GM21390 (cell line): ENCODE data around the gene WNT2.
"Not testable (repeated sequence)": the region's sequence is repeated elsewhere in the genome, so short reads cannot be mapped to it uniquely, and the experiment has no call there.

Experiments used
- ATAC-seq: cut with Tn5 transposase; IDR thresholded peaks from one replicate; pipeline ENCODE4 v1.9.1; 2021; ENCODE audit not compliant: unreplicated experiment

Gene WNT2

GRCh38 chr7:117269886-117270285, 53.0 kb downstream of the WNT2 start:
- no peak for ATAC-seq

- ATAC-seq = no peak
These were observed 53.4 kb downstream of the WNT2 start for GRCh38 chr7:117269417-117269816.

- ATAC-seq = no peak
These were observed 58.1 kb downstream of the WNT2 start for GRCh38 chr7:117264716-117265115.

- no peak for ATAC-seq
These were observed 60.3 kb downstream of the WNT2 start for GRCh38 chr7:117262546-117262945.

- no peak for ATAC-seq
These were observed 63.2 kb downstream of the WNT2 start for GRCh38 chr7:117259615-117260014.

GRCh38 chr7:117251687-117252086, 71.2 kb downstream of the WNT2 start:
- peak; percentile 66 for ATAC-seq

- no peak for ATAC-seq
These were observed 72.1 kb downstream of the WNT2 start for GRCh38 chr7:117250801-117251200.

- no peak for ATAC-seq
These were observed 72.6 kb downstream of the WNT2 start for GRCh38 chr7:117250245-117250644.

- ATAC-seq = no peak
These were observed 73.2 kb downstream of the WNT2 start for GRCh38 chr7:117249696-117250095.

GRCh38 chr7:117248829-117249228, 74.0 kb downstream of the WNT2 start:
- ATAC-seq = no peak

- no peak for ATAC-seq
These were observed 75.0 kb downstream of the WNT2 start for GRCh38 chr7:117247809-117248208.

- ATAC-seq = not testable (repeated sequence)
These were observed 77.2 kb downstream of the WNT2 start for GRCh38 chr7:117245703-117246102.

- ATAC-seq = no peak
These were observed 79.5 kb downstream of the WNT2 start for GRCh38 chr7:117243390-117243789.

GRCh38 chr7:117241088-117241487, 81.8 kb downstream of the WNT2 start:
- ATAC-seq = no peak

GRCh38 chr7:117238937-117239336, 83.9 kb downstream of the WNT2 start:
- ATAC-seq = no peak

- no peak for ATAC-seq
These were observed 84.4 kb downstream of the WNT2 start for GRCh38 chr7:117238472-117238871.

- ATAC-seq = no peak
These were observed 85.2 kb downstream of the WNT2 start for GRCh38 chr7:117237646-117238045.

GRCh38 chr7:117231047-117231359, 91.9 kb downstream of the WNT2 start:
- ATAC-seq = no peak

- ATAC-seq = peak; percentile 60
These were observed 92.4 kb downstream of the WNT2 start for GRCh38 chr7:117230276-117231046.

GRCh38 chr7:117229350-117229749, 93.5 kb downstream of the WNT2 start:
- ATAC-seq = no peak

- ATAC-seq = no peak
These were observed 95.8 kb downstream of the WNT2 start for GRCh38 chr7:117227091-117227490.

- ATAC-seq = no peak
These were observed 97.3 kb downstream of the WNT2 start for GRCh38 chr7:117225536-117225935.
